HCT116 (cell line): ENCODE measurements around the gene GPC1. TPM values are rescaled to one million over a fixed set of nuclear protein-coding genes. Genes with fewer than 3 reads are reported as not detected.

Source experiments
- ATAC-seq: fragments of 200-7000 bp; cut with Tn5 transposase; 2 replicates; pipeline ENCODE4 v1.9.1; 2020; ENCODE audit warnings: mild to moderate bottlenecking, moderate library complexity
- BruUV-seq: library from RNA; stranded (reverse); fragments of 400-500 nt; replicated peaks from 2 replicates; lab custom pipeline; 2021; lab: Mats Ljungman, UMichigan
- CTCF ChIA-PET: fragments of 300-600 bp; sonication (Branson Sonifier 250); formaldehyde crosslinking; loops from one replicate; lab custom pipeline; 2021; ENCODE audit warnings: antibody characterized with exemption; lab: Charles Lee
- POLR2A ChIA-PET: fragments of 300-600, 350-600 bp; sonication (Branson Sonifier 250); formaldehyde crosslinking; loops from one replicate; lab custom pipeline; 2021; ENCODE audit warnings: antibody characterized with exemption; lab: Charles Lee
- RAD21 ChIA-PET, 2 experiments: fragments of 300-600 bp; sonication (Branson Sonifier 250); formaldehyde crosslinking; loops; one replicate each; lab custom pipeline; 2023; ENCODE audit warnings: low total read pairs in 2 of 2; ENCODE audit not compliant: uncharacterized antibody in 2 of 2, unreplicated experiment in 2 of 2, low non-redundant PET in 1 of 2; lab: Charles Lee
- DNase-seq: peaks from one replicate; pipeline ENCODE4 v3.0.0-alpha.2; 2010; ENCODE audit warnings: low read depth, low spot score
- H2AFZ ChIP-seq: fragments of 200-600 bp; shearing (Covaris generic), sonication (generic); 2 replicates; pipeline ENCODE4 v1.6.1; 2017; ENCODE audit warnings: low read depth, mixed run types, mixed read lengths, antibody characterized with exemption, low read length; ENCODE audit not compliant: poor library complexity, severe bottlenecking
- H3K27ac ChIP-seq: 2 replicates; pipeline ENCODE4 v1.5.1; 2012; ENCODE audit warnings: low read depth, low read length
- H3K27me3 ChIP-seq: fragments of 200-600 bp; sonication (generic); 2 replicates; pipeline ENCODE4 v1.6.1; 2016; ENCODE audit warnings: mixed run types, low read length, mixed read lengths; ENCODE audit not compliant: insufficient read depth
- H3K36me3 ChIP-seq, 2 experiments: fragments of 200-500 bp in 1 of 2; fragments of 200-600 bp in 1 of 2; sonication (Bioruptor generic) in 1 of 2; sonication (generic) in 1 of 2; 2 replicates each; pipeline versions ENCODE4 v1.5.1 to v1.6.1; 2014 to 2016; ENCODE audit warnings: low read length in 2 of 2, inconsistent platforms in 1 of 2, mixed read lengths in 1 of 2, mixed run types in 1 of 2; ENCODE audit not compliant: insufficient read depth in 2 of 2, control insufficient read depth in 1 of 2
- H3K4me1 ChIP-seq, 2 experiments: fragments of 200-600 bp in 1 of 2; sonication (generic) in 1 of 2; 2 replicates each; pipeline versions ENCODE4 v1.5.1 to v1.6.1; 2012 to 2017; ENCODE audit warnings: low read length in 2 of 2, inconsistent platforms in 1 of 2, mild to moderate bottlenecking in 1 of 2, mixed read lengths in 1 of 2, mixed run types in 1 of 2, moderate library complexity in 1 of 2; ENCODE audit not compliant: insufficient read depth in 2 of 2, control insufficient read depth in 1 of 2
- H3K4me2 ChIP-seq: fragments of 200-600 bp; sonication (generic); 2 replicates; pipeline ENCODE4 v1.6.1; 2017; ENCODE audit warnings: mixed run types, low read length, mixed read lengths
- H3K4me3 ChIP-seq, 2 experiments: fragments of 200-600 bp in 1 of 2; sonication (generic) in 1 of 2; replicated peaks in 1 of 2; 2 replicates each; pipeline ENCODE4 v1.5.1; 2011 to 2016; ENCODE audit warnings: low read length in 2 of 2, control low read depth in 1 of 2, low read depth in 1 of 2, mild to moderate bottlenecking in 1 of 2, mixed read lengths in 1 of 2, mixed run types in 1 of 2
- H3K79me2 ChIP-seq: fragments of 200-600 bp; sonication (generic); 2 replicates; pipeline ENCODE4 v1.6.1; 2017; ENCODE audit warnings: mild to moderate bottlenecking, mixed run types, low read length, moderate library complexity, mixed read lengths; ENCODE audit not compliant: insufficient read depth
- H3K9ac ChIP-seq: fragments of 200-600 bp; sonication (generic); 2 replicates; pipeline ENCODE4 v1.6.1; 2016; ENCODE audit warnings: low read length, mixed read lengths
- H3K9me2 ChIP-seq: fragments of 200-600 bp; sonication (generic), shearing (Covaris generic); 2 replicates; pipeline ENCODE4 v1.6.1; 2017; ENCODE audit warnings: mixed run types, mild to moderate bottlenecking, moderate library complexity; ENCODE audit not compliant: insufficient read depth
- H3K9me3 ChIP-seq, 2 experiments: fragments of 200-500 bp in 1 of 2; fragments of 200-600 bp in 1 of 2; sonication (Bioruptor generic) in 1 of 2; sonication (generic) in 1 of 2; 2 replicates each; pipeline ENCODE4 v1.6.1; 2014 to 2017; ENCODE audit warnings: low read length in 2 of 2, mixed read lengths in 2 of 2, inconsistent platforms in 1 of 2, low read depth in 1 of 2, mild to moderate bottlenecking in 1 of 2, mixed run types in 1 of 2, moderate library complexity in 1 of 2; ENCODE audit not compliant: control insufficient read depth in 1 of 2, insufficient read depth in 1 of 2
- H4K20me1 ChIP-seq: fragments of 200-600 bp; sonication (generic), shearing (Covaris generic); 2 replicates; pipeline ENCODE4 v1.6.1; 2017; ENCODE audit warnings: mixed run types, mild to moderate bottlenecking, moderate library complexity; ENCODE audit not compliant: insufficient read depth
- ATF3 ChIP-seq: IDR thresholded peaks from 2 replicates; pipeline ENCODE4 v1.6.1; 2012
- CBX3 ChIP-seq: IDR thresholded peaks from 2 replicates; pipeline ENCODE4 v1.6.1; 2012; ENCODE audit warnings: low read depth
- CEBPB ChIP-seq: IDR thresholded peaks from 2 replicates; pipeline ENCODE4 v1.6.1; 2012; ENCODE audit warnings: low read depth
- CTCF ChIP-seq, 3 experiments: fragments of 200-600 bp in 1 of 3; sonication (generic) in 1 of 3; IDR thresholded peaks in 2 of 3; conservative IDR thresholded peaks in 1 of 3; 2 replicates each; pipeline ENCODE4 v1.5.1; 2012 to 2017; ENCODE audit warnings: low read depth in 2 of 3, low read length in 2 of 3, antibody characterized with exemption in 1 of 3, borderline replicate concordance in 1 of 3, control low read depth in 1 of 3, mild to moderate bottlenecking in 1 of 3, mixed read lengths in 1 of 3, mixed run types in 1 of 3, moderate library complexity in 1 of 3; ENCODE audit not compliant: insufficient read depth in 1 of 3
- ELF1 ChIP-seq: IDR thresholded peaks from 2 replicates; pipeline ENCODE4 v1.6.1; 2012; ENCODE audit warnings: low read depth, borderline replicate concordance
- EZH2phosphoT487 ChIP-seq: fragments of 200-600 bp; IDR thresholded peaks from 2 replicates; pipeline ENCODE4 v1.6.1; 2018; ENCODE audit warnings: antibody characterized with exemption, borderline replicate concordance
- JUND ChIP-seq: IDR thresholded peaks from 2 replicates; pipeline ENCODE4 v1.6.1; 2012
- POLR2A ChIP-seq: IDR thresholded peaks from 2 replicates; pipeline ENCODE4 v1.7.0; 2011; ENCODE audit warnings: borderline replicate concordance; ENCODE audit not compliant: insufficient read depth, insufficient read length; ENCODE audit errors: extremely low read depth
- POLR2AphosphoS5 ChIP-seq: IDR thresholded peaks from 2 replicates; pipeline ENCODE4 v1.6.1; 2011; ENCODE audit warnings: mild to moderate bottlenecking, low read depth, low read length, moderate library complexity
- RAD21 ChIP-seq: IDR thresholded peaks from 2 replicates; pipeline ENCODE4 v1.6.1; 2012; ENCODE audit warnings: low read depth, mild to moderate bottlenecking
- REST ChIP-seq: IDR thresholded peaks from 2 replicates; pipeline ENCODE4 v1.6.1; 2012; ENCODE audit warnings: low read depth
- SIN3A ChIP-seq: IDR thresholded peaks from 2 replicates; pipeline ENCODE4 v1.6.1; 2012; ENCODE audit warnings: low read depth
- SP1 ChIP-seq: IDR thresholded peaks from 2 replicates; pipeline ENCODE4 v1.6.1; 2012; ENCODE audit warnings: low read depth
- SRF ChIP-seq: IDR thresholded peaks from 2 replicates; pipeline ENCODE4 v1.6.1; 2012; ENCODE audit warnings: low read depth
- TCF7L2 ChIP-seq: IDR thresholded peaks from 2 replicates; pipeline ENCODE4 v1.7.0; 2011; ENCODE audit warnings: borderline replicate concordance, inconsistent platforms; ENCODE audit not compliant: insufficient read depth, insufficient read length; ENCODE audit errors: extremely low read depth
- ZBTB33 ChIP-seq: IDR thresholded peaks from 2 replicates; pipeline ENCODE4 v1.6.1; 2011; ENCODE audit warnings: mild to moderate bottlenecking, low read length, moderate library complexity; ENCODE audit not compliant: insufficient replicate concordance; ENCODE audit errors: extremely low read depth
- ZFX ChIP-seq: fragments of 450-650 bp; IDR thresholded peaks from 2 replicates; pipeline ENCODE4 v1.6.1; 2017
- ZNF274 ChIP-seq: fragments of 200-500 bp; sonication (Bioruptor generic); IDR thresholded peaks from 2 replicates; pipeline ENCODE4 v1.6.1; 2014; ENCODE audit warnings: mild to moderate bottlenecking, low read depth, low read length, inconsistent platforms
- intact Hi-C: fragments of 100-400 bp; cut with micrococcal nuclease; formaldehyde crosslinking; loops from 2 replicates; pipeline ENCODE4 v1.10.0; 2022
- total RNA-seq: library from RNA; stranded (reverse); gene quantifications from one replicate; pipeline ENCODE4 v1.2.1, GENCODE V29; 2021; ENCODE audit not compliant: unreplicated experiment

The GPC1 gene
- total RNA-seq, 1 experiment from 2014 or later, result 79.1 TPM

- RAD21 ChIA-PET, result no interaction called here
- no peaks in the 10 kb centered on the region for H3K9me3 ChIP-seq
- no peak overlapping the region for H2AFZ ChIP-seq
- H3K27ac ChIP-seq, result no peak overlapping the region
- CTCF ChIA-PET, result no interaction called here
- DNase-seq (no peak), ATAC-seq (no peak)
- BruUV-seq, result no TSS peak
- intact Hi-C loops, result loop anchor here (5.0 kb wide), 1 partner anchor 302 kb away; no protein-coding TSS in a partner anchor
- no peaks in the 10 kb centered on the region for H4K20me1 ChIP-seq
- no peaks in the 10 kb centered on the region for H3K27me3 ChIP-seq
- TF ChIP-seq SRF (no peak), POLR2A (no peak), EZH2phosphoT487 (no peak), CEBPB (no peak), CTCF (IDR thresholded peaks at IDR 0.05 in 2 of 3, conservative IDR thresholded peaks at IDR 0.05 in 1 of 3; ENCODE audit: borderline replicate concordance in 1 of 3, insufficient read depth in 1 of 3, low read depth in 2 of 3, low read length in 2 of 3) (no peak), ZNF274 (no peak), POLR2AphosphoS5 (no peak), JUND (no peak), SIN3A (no peak), ATF3 (no peak), CBX3 (no peak), ZFX (no peak), ELF1 (no peak), REST (no peak), RAD21 (no peak), ZBTB33 (no peak), SP1 (no peak), TCF7L2 (no peak)
- H3K36me3 ChIP-seq, result no peaks in the 10 kb centered on the region
- no peak overlapping the region for H3K4me2 ChIP-seq
- peaks cover 25 to 43% of the 10 kb centered on the region in 2 experiments for H3K4me1 ChIP-seq
- no peaks in the 10 kb centered on the region for H3K9me2 ChIP-seq
- POLR2A ChIA-PET, result no interaction called here
- H3K9ac ChIP-seq, result no peak overlapping the region
- H3K4me3 ChIP-seq, result no peak overlapping the region
- peaks cover 51% of the 10 kb centered on the region; the same call in 1 of the 2 replicates for H3K79me2 ChIP-seq
Observed at GRCh38 chr2:240454106-240454901, 18.8 kb downstream of the GPC1 start.
